GM12878 (cell line): ENCODE results near the gene PALMD. TPM values are rescaled to one million over a fixed set of nuclear protein-coding genes. Genes with fewer than 3 reads are reported as not detected.

Source experiments
- ATAC-seq: fragments of 200-7000 bp; cut with Tn5 transposase; 3 replicates; pipeline ENCODE4 v1.9.1; 2020; ENCODE audit warnings: mild to moderate bottlenecking, moderate library complexity
- BruUV-seq: library from RNA; stranded (reverse); fragments of 400-500 nt; replicated peaks from 2 replicates; lab custom pipeline; 2021; lab: Mats Ljungman, UMichigan
- CTCF ChIA-PET: fragments of 300-600 bp; sonication (Branson Sonifier 250); formaldehyde crosslinking; extraction: SDS; loops from one replicate; lab custom pipeline; 2021; ENCODE audit warnings: inconsistent platforms; lab: Yijun Ruan, JAX
- POLR2A ChIA-PET: fragments of 350-600 bp; formaldehyde crosslinking; extraction: SDS; loops from one replicate; lab custom pipeline; 2021; ENCODE audit warnings: inconsistent platforms; lab: Charles Lee
- RAD21 ChIA-PET: fragments of 300-600 bp; sonication (Branson Sonifier 250); formaldehyde crosslinking; loops from one replicate; lab custom pipeline; 2023; ENCODE audit warnings: antibody characterized with exemption; ENCODE audit not compliant: unreplicated experiment; lab: Charles Lee
- SMC1A ChIA-PET: fragments of 300-600 bp; sonication (Branson Sonifier 250); formaldehyde crosslinking; loops from one replicate; lab custom pipeline; 2023; ENCODE audit not compliant: unreplicated experiment, uncharacterized antibody; lab: Charles Lee
- DNase-seq: peaks from one replicate; pipeline ENCODE4 v3.0.0-alpha.2; 2011; ENCODE audit warnings: low read depth, low spot score
- FAIRE-seq: peaks from 3 replicates; lab custom pipeline; 2011; peaks lifted over from hg19 to GRCh38; lab: Jason Lieb, UNC
- H2AFZ ChIP-seq: 2 replicates; pipeline ENCODE4 v1.6.0; 2011; ENCODE audit warnings: low read depth, low read length, control low read depth; ENCODE audit not compliant: control insufficient read depth
- H3K27ac ChIP-seq: 2 replicates; pipeline ENCODE4 v1.5.1; 2011; ENCODE audit warnings: control low read depth; ENCODE audit not compliant: control insufficient read depth, insufficient read depth
- H3K27me3 ChIP-seq, 2 experiments: replicated peaks in 1 of 2; 2 replicates each; pipeline versions ENCODE4 v1.6.0 to v1.6.1; 2011; ENCODE audit warnings: low read length in 1 of 2; ENCODE audit not compliant: control insufficient read depth in 2 of 2, insufficient read depth in 2 of 2
- H3K36me3 ChIP-seq, 2 experiments: 2 replicates each; pipeline ENCODE4 v1.5.1; 2011; ENCODE audit warnings: low read length in 1 of 2; ENCODE audit not compliant: control insufficient read depth in 2 of 2, insufficient read depth in 2 of 2
- H3K4me1 ChIP-seq: 2 replicates; pipeline ENCODE4 v1.6.1; 2011; ENCODE audit warnings: mild to moderate bottlenecking, low read length, moderate library complexity, mixed read lengths; ENCODE audit not compliant: control insufficient read depth, insufficient read depth
- H3K4me2 ChIP-seq: 2 replicates; pipeline ENCODE4 v1.6.0; 2011; ENCODE audit warnings: control low read depth; ENCODE audit not compliant: control insufficient read depth, insufficient read depth
- H3K4me3 ChIP-seq: fragments of 200-600 bp; sonication (generic); 2 replicates; pipeline ENCODE4 v1.5.1; 2016
- H3K79me2 ChIP-seq: 2 replicates; pipeline ENCODE4 v1.6.0; 2011; ENCODE audit warnings: low read length; ENCODE audit not compliant: control insufficient read depth, insufficient read depth
- H3K9ac ChIP-seq: 2 replicates; pipeline ENCODE4 v1.8.0; 2011; ENCODE audit warnings: low read length, control low read depth, mixed read lengths; ENCODE audit not compliant: control insufficient read depth, insufficient read depth
- H3K9me3 ChIP-seq: replicated peaks from 3 replicates; pipeline ENCODE4 v1.5.1; 2011; ENCODE audit warnings: mild to moderate bottlenecking, low read length; ENCODE audit not compliant: control insufficient read depth, insufficient read depth
- H4K20me1 ChIP-seq: 2 replicates; pipeline ENCODE4 v1.6.0; 2011; ENCODE audit not compliant: control insufficient read depth, insufficient read depth
- BACH1 ChIP-seq: fragments of 450-650 bp; IDR thresholded peaks from 2 replicates; pipeline ENCODE4 v1.6.1; 2017; ENCODE audit warnings: mild to moderate bottlenecking, borderline replicate concordance
- CBX3 ChIP-seq: fragments of 200-600 bp; sonication (generic); IDR thresholded peaks from 2 replicates; pipeline ENCODE4 v1.6.1; 2016; ENCODE audit warnings: low read depth, borderline replicate concordance
- IRF4 ChIP-seq: IDR thresholded peaks from 2 replicates; pipeline ENCODE4 v1.6.1; 2011; ENCODE audit warnings: low read depth, low read length
- KAT2A ChIP-seq: conservative IDR thresholded peaks from 2 replicates; pipeline ENCODE4 v1.6.1; 2011; ENCODE audit warnings: low read depth, low read length; ENCODE audit not compliant: control insufficient read depth
- MLLT1 ChIP-seq: fragments of 450-650 bp; IDR thresholded peaks from 2 replicates; pipeline ENCODE4 v1.6.1; 2016; ENCODE audit warnings: mild to moderate bottlenecking
- MYB ChIP-seq: fragments of 150-350 bp; IDR thresholded peaks from 2 replicates; pipeline ENCODE4 v1.6.1; 2014; ENCODE audit warnings: mild to moderate bottlenecking, low read depth, low read length, borderline replicate concordance
- NFYA ChIP-seq: IDR thresholded peaks from 2 replicates; pipeline ENCODE4 v1.6.1; 2011; ENCODE audit warnings: low read depth, mild to moderate bottlenecking, low read length, improper control_type of control experiment, borderline replicate concordance
- NFYB ChIP-seq: IDR thresholded peaks from 2 replicates; pipeline ENCODE4 v1.6.1; 2011; ENCODE audit warnings: low read depth, mild to moderate bottlenecking, low read length, improper control_type of control experiment, moderate library complexity; ENCODE audit not compliant: insufficient read depth
- POLR2AphosphoS2 ChIP-seq: IDR thresholded peaks from 2 replicates; pipeline ENCODE4 v1.6.1; 2011; ENCODE audit warnings: low read depth, mild to moderate bottlenecking, low read length, improper control_type of control experiment, moderate library complexity
- RAD51 ChIP-seq: fragments of 450-650 bp; IDR thresholded peaks from 2 replicates; pipeline ENCODE4 v1.6.1; 2016; ENCODE audit warnings: moderate library complexity, mild to moderate bottlenecking, inconsistent platforms
- SMC3 ChIP-seq: IDR thresholded peaks from 2 replicates; pipeline ENCODE4 v1.6.1; 2011; ENCODE audit warnings: low read length, improper control_type of control experiment, borderline replicate concordance
- SREBF1 ChIP-seq: IDR thresholded peaks from 2 replicates; pipeline ENCODE4 v1.6.1; 2012; ENCODE audit warnings: mild to moderate bottlenecking, low read length
- ZBED1 ChIP-seq: IDR thresholded peaks from 2 replicates; pipeline ENCODE4 v1.6.1; 2016; ENCODE audit warnings: borderline replicate concordance
- in situ Hi-C: fragments of 300-500 bp; cut with MboI; formaldehyde crosslinking; loops from 9 replicates; pipeline ENCODE4 v1.14.3; 2018; ENCODE audit warnings: mixed read lengths
- intact Hi-C: fragments of 100-400 bp; cut with micrococcal nuclease; formaldehyde crosslinking; loops from one replicate; pipeline ENCODE4 v1.14.2; 2022; ENCODE audit not compliant: unreplicated experiment
- polyA plus RNA-seq, 11 experiments: library from polyadenylated mRNA; depleted of rRNA in 4 of 11; unstranded in 6 of 11; stranded (reverse) in 5 of 11; fragments of >200 nt; fragmentation: Nextera tagmentation in 4 of 11; fragmentation: Illumina TruSeq in 1 of 11; extraction: Ambion mirVana in 4 of 11; extraction: Trizol in 1 of 11; gene quantifications; 1 replicate in 1 of 11; 2 replicates in 10 of 11; pipeline versions ENCODE4 v1.2.1 to v1.2.3, GENCODE V29; 2011 to 2016; ENCODE audit warnings: inconsistent platforms in 2 of 11, missing spikeins in 2 of 11, low read depth in 1 of 11
- total RNA-seq, 4 experiments: library from RNA; depleted of rRNA in 3 of 4; stranded (reverse); fragments of >200 nt in 3 of 4; fragmentation: Illumina TruSeq in 1 of 4; extraction: Trizol in 1 of 4; gene quantifications; 2 replicates each; pipeline versions ENCODE4 v1.2.1 to v1.2.3, GENCODE V29; 2013 to 2021

Gene PALMD
- total and polyA plus RNA-seq, 10 of the 15 experiments (the other 5 are each of a cell fraction or from before 2014, with no cell fraction given): under 0.01 to 0.09 (median 0.04) TPM; not detected in 4

GRCh38 chr1:99639945-99640344 is 6.0 kb upstream of the PALMD start:
- Histone ChIP-seq H4K20me1 (no peaks in the 10 kb centered on the region), H2AFZ (no peak overlapping the region), H3K27me3 (no peaks in the 10 kb centered on the region), H3K4me3 (no peak overlapping the region), H3K27ac (no peak overlapping the region), H3K4me1 (no peaks in the 10 kb centered on the region), H3K79me2 (no peaks in the 10 kb centered on the region), H3K9me3 (no peaks in the 10 kb centered on the region), H3K36me3 (no peaks in the 10 kb centered on the region), H3K9ac (no peak overlapping the region), H3K4me2 (no peak overlapping the region)
- no peak for FAIRE-seq
- no peak for TF ChIP-seq SREBF1
- no peak for TF ChIP-seq BACH1
- TF ChIP-seq MYB: no peak
- TF ChIP-seq ZBED1: no peak
- TF ChIP-seq POLR2AphosphoS2: no peak
- no peak for TF ChIP-seq SMC3
- TF ChIP-seq CBX3: no peak
- no peak for TF ChIP-seq RAD51
- no peak for TF ChIP-seq NFYB
- TF ChIP-seq MLLT1: no peak
- TF ChIP-seq KAT2A: no peak
- TF ChIP-seq NFYA: no peak
- TF ChIP-seq IRF4: no peak
- in situ Hi-C loops: no loop called here
- BruUV-seq: no TSS peak
- CTCF ChIA-PET: interaction anchor here (1.2 kb wide), 1 partner anchor 67 kb away, joined by 3 read pairs; no protein-coding TSS in a partner anchor
- intact Hi-C loops: no loop called here
- ATAC-seq: no peak
- RAD21 ChIA-PET: no interaction called here
- POLR2A ChIA-PET: no interaction called here
- SMC1A ChIA-PET: no interaction called here
- no peak for DNase-seq
